ENCODE measurements around the gene FYB1.

DNA sequence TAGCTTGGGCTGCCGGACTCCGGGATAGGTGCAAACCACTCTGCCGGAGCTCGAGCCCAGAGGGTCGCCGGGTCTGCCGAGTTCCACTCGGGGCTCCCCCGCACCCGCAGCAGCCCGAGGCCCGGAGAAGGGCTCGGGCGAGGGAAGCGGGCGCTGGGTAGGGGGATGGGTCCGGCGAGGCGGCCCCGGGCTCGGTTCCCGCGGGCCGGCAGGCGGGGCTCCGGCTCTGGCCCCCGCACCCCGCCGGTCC is 145.7 kb downstream of the FYB1 start:
- TF ChIP-seq, protein P1, sequence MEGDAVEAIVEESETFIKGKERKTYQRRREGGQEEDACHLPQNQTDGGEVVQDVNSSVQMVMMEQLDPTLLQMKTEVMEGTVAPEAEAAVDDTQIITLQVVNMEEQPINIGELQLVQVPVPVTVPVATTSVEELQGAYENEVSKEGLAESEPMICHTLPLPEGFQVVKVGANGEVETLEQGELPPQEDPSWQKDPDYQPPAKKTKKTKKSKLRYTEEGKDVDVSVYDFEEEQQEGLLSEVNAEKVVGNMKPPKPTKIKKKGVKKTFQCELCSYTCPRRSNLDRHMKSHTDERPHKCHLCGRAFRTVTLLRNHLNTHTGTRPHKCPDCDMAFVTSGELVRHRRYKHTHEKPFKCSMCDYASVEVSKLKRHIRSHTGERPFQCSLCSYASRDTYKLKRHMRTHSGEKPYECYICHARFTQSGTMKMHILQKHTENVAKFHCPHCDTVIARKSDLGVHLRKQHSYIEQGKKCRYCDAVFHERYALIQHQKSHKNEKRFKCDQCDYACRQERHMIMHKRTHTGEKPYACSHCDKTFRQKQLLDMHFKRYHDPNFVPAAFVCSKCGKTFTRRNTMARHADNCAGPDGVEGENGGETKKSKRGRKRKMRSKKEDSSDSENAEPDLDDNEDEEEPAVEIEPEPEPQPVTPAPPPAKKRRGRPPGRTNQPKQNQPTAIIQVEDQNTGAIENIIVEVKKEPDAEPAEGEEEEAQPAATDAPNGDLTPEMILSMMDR (IDR thresholded peaks at IDR 0.05; ENCODE audit: poor library complexity): no peak
- TF ChIP-seq EZH2 (IDR thresholded peaks at IDR 0.05; ENCODE audit: borderline replicate concordance) (no peak), EZH2phosphoT487 (IDR thresholded peaks at IDR 0.05; ENCODE audit: low read depth, severe bottlenecking, unreplicated experiment) (no peak)
